Measurements from ENCODE around the gene CALD1.

CALD1 gene

GRCh38 chr7:134844200-134844599, 64.8 kb downstream of the CALD1 start:
- no peak for TF ChIP-seq CTCF (IDR thresholded peaks at IDR 0.05; ENCODE audit: extremely low read depth, missing control alignments)
- DNase-seq (ENCODE audit: low spot score) = no peak

- DNase-seq (ENCODE audit: low spot score) = peak; percentile 42
- peak; percentile 15 for TF ChIP-seq CTCF (IDR thresholded peaks at IDR 0.05; ENCODE audit: extremely low read depth, missing control alignments)
These were observed 66.0 kb downstream of the CALD1 start for GRCh38 chr7:134845461-134845860.

GRCh38 chr7:134847851-134848588, 68.6 kb downstream of the CALD1 start:
- TF ChIP-seq CTCF (IDR thresholded peaks at IDR 0.05; ENCODE audit: extremely low read depth, missing control alignments) = no peak

GRCh38 chr7:134850066-134850465, 70.6 kb downstream of the CALD1 start:
- TF ChIP-seq CTCF (IDR thresholded peaks at IDR 0.05; ENCODE audit: extremely low read depth, missing control alignments) = no peak
- no peak for DNase-seq (ENCODE audit: low spot score)

More at GRCh38 chr7:134847851-134848588, 68.6 kb downstream of the CALD1 start:
- DNase-seq (ENCODE audit: low spot score) = no peak

GRCh38 chr7:134851141-134851540, 71.7 kb downstream of the CALD1 start:
- no peak for DNase-seq (ENCODE audit: low spot score)
- TF ChIP-seq CTCF (IDR thresholded peaks at IDR 0.05; ENCODE audit: extremely low read depth, missing control alignments) = no peak

- TF ChIP-seq CTCF (IDR thresholded peaks at IDR 0.05; ENCODE audit: extremely low read depth, missing control alignments) = no peak
- no peak for DNase-seq (ENCODE audit: low spot score)
These were observed 73.2 kb downstream of the CALD1 start for GRCh38 chr7:134852625-134853024.

GRCh38 chr7:134854816-134855215, 75.4 kb downstream of the CALD1 start:
- DNase-seq (ENCODE audit: low spot score) = no peak
- no peak for TF ChIP-seq CTCF (IDR thresholded peaks at IDR 0.05; ENCODE audit: extremely low read depth, missing control alignments)

Measured in GM20000 (cell line).